Right lobe of liver (tissue), 6 donors: Measurements from ENCODE around the gene PNCK. TPM values are rescaled to one million over a fixed set of nuclear protein-coding genes. Genes with fewer than 3 reads are reported as not detected.

Experiments
- ATAC-seq, 4 donors: fragments of 200-7000 bp; cut with Tn5 transposase; one replicate each; pipeline ENCODE4 v1.9.1; 2020; ENCODE audit warnings: mild to moderate bottlenecking in 4 of 4, moderate library complexity in 4 of 4
- DNase-seq, 3 donors: peaks; one replicate each; pipeline ENCODE4 v3.0.0-alpha.2; 2020
- H3K27ac ChIP-seq, 3 donors: fragments of 200-600 bp; one replicate each; pipeline ENCODE4 v1.8.0; 2022
- H3K27me3 ChIP-seq, 2 donors: fragments of 200-600 bp; one replicate each; pipeline ENCODE4 v1.8.0; 2022
- H3K36me3 ChIP-seq, 4 donors: fragments of 200-600 bp; sonication (generic) in 1 of 4; one replicate each; pipeline versions ENCODE4 v1.5.1 to v1.8.0; 2017 to 2022; ENCODE audit warnings: control low read depth in 1 of 4
- H3K4me1 ChIP-seq, 4 donors: fragments of 200-600 bp; sonication (generic) in 1 of 4; one replicate each; pipeline versions ENCODE4 v1.5.1 to v1.8.0; 2017 to 2022; ENCODE audit warnings: control low read depth in 1 of 4
- H3K4me3 ChIP-seq, 3 donors: fragments of 200-600 bp; one replicate each; pipeline ENCODE4 v1.8.0; 2022
- H3K9me3 ChIP-seq, 4 donors: fragments of 200-600 bp; sonication (generic) in 1 of 4; one replicate each; pipeline versions ENCODE4 v1.5.1 to v1.8.0; 2017 to 2022; ENCODE audit warnings: control low read depth in 1 of 4
- POLR2A ChIP-seq: fragments of 450-650 bp; IDR thresholded peaks from one replicate; pipeline ENCODE4 v1.6.1; 2017; ENCODE audit warnings: antibody characterized with exemption, mild to moderate bottlenecking
- WGBS: methylation state at CpG from one replicate; pipeline ENCODE4 v1.1.6; 2018; ENCODE audit warnings: low coverage, low lambda C conversion rate; ENCODE audit not compliant: insufficient coverage; ENCODE audit errors: missing lambda C conversion rate; 5-methylcytosine and 5-hydroxymethylcytosine counted together
- intact Hi-C, 2 donors: fragments of 100-400 bp; cut with DNase I; formaldehyde crosslinking; loops; one replicate each; pipeline versions ENCODE4 v1.11.2 to v1.14.1; 2022
- total RNA-seq, 6 experiments: library from RNA; depleted of rRNA in 2 of 6; stranded (reverse); fragments of >200 nt in 2 of 6; fragmentation: NEBNext Ultra II Directional in 3 of 6; extraction: Animal tissue kit (Norgen Biotek cat#: 25700) in 3 of 6; gene quantifications; one replicate each; pipeline versions ENCODE4 v1.1.0 to v1.2.4, GENCODE V29; 2016 to 2023
- TF ChIP-seq, protein P1 (sequence below), 4 donors: fragments of 200-600 bp in 3 of 4; fragments of 450-650 bp in 1 of 4; IDR thresholded peaks; one replicate each; pipeline versions ENCODE4 v1.5.1 to v1.8.0; 2016 to 2022; ENCODE audit warnings: antibody characterized with exemption in 4 of 4, mild to moderate bottlenecking in 2 of 4
- donor health status: DM: no; HTN: yes; CAD: no.
- donor health status: DM: no; HTN: no; CAD: no.
- donor health status: DM: no; HTN: no; CAD: no.
- donor health status: DM: no; HTN: yes; CAD: no.
- donor health status: DM: no; HTN: yes; CAD: no.

PNCK gene
- total RNA-seq, 6 experiments from 2014 or later, result 0.86 TPM; not detected in 5

GRCh38 chrX:153647461-153648357, 25.9 kb downstream of the PNCK start:
- Histone ChIP-seq H3K27ac (no peak overlapping the region), H3K36me3 (no peaks in the 10 kb centered on the region), H3K4me1 (peaks cover 0 to 4% (median 0%) of the 10 kb centered on the region in 4 donors), H3K9me3 (no peaks in the 10 kb centered on the region), H3K4me3 (no peak overlapping the region), H3K27me3 (peaks cover 0 to 8% of the 10 kb centered on the region in 2 donors)
- WGBS, result 20% methylated on average over 3 of the region's 85 CpGs
- TF ChIP-seq, protein P1, sequence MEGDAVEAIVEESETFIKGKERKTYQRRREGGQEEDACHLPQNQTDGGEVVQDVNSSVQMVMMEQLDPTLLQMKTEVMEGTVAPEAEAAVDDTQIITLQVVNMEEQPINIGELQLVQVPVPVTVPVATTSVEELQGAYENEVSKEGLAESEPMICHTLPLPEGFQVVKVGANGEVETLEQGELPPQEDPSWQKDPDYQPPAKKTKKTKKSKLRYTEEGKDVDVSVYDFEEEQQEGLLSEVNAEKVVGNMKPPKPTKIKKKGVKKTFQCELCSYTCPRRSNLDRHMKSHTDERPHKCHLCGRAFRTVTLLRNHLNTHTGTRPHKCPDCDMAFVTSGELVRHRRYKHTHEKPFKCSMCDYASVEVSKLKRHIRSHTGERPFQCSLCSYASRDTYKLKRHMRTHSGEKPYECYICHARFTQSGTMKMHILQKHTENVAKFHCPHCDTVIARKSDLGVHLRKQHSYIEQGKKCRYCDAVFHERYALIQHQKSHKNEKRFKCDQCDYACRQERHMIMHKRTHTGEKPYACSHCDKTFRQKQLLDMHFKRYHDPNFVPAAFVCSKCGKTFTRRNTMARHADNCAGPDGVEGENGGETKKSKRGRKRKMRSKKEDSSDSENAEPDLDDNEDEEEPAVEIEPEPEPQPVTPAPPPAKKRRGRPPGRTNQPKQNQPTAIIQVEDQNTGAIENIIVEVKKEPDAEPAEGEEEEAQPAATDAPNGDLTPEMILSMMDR (IDR thresholded peaks at IDR 0.05), result no peak
- no peak for TF ChIP-seq POLR2A
- peak in 2 of 3 donors; percentile 16 to 35 for DNase-seq
- ATAC-seq, result no peak
- intact Hi-C loops, result no loop called here

- Histone ChIP-seq H3K36me3 (no peaks in the 10 kb centered on the region), H3K4me3 (no peak within 1 kb of the TSS), H3K4me1 (peaks cover 0 to 4% (median 0%) of the 10 kb centered on the region in 4 donors), H3K27ac (no peak within 1 kb of the TSS), H3K27me3 (peaks cover 0 to 8% of the 10 kb centered on the region in 2 donors), H3K9me3 (no peaks in the 10 kb centered on the region)
- DNase-seq (peak; percentile 32 to 51 (median 46)), ATAC-seq (peak; percentile 33 to 54 (median 48))
- 40% methylated on average over 2 of the region's 53 CpGs for WGBS
- intact Hi-C loops, result no loop called here
- no peak for TF ChIP-seq POLR2A
- TF ChIP-seq, protein P1 (IDR thresholded peaks at IDR 0.05), result no peak
These were observed 26.8 kb downstream of the PNCK start, which contains the start of gene DUSP9 for GRCh38 chrX:153646620-153647373. TSS of gene DUSP9 (plus strand) at chrX:153647203. CDS start at chrX:153647954, 751 bp downstream.

- no peak for TF ChIP-seq POLR2A
- TF ChIP-seq, protein P1 (IDR thresholded peaks at IDR 0.05), result no peak
- DNase-seq (peak; percentile 23 to 54 (median 36)), ATAC-seq (peak; percentile 15 to 70 (median 56))
- no peak overlapping the region for H3K27ac ChIP-seq
- no peaks in the 10 kb centered on the region for H3K9me3 ChIP-seq
- peaks cover 0 to 4% (median 0%) of the 10 kb centered on the region in 4 donors for H3K4me1 ChIP-seq
- intact Hi-C loops, result no loop called here
- H3K27me3 ChIP-seq, result peaks cover 0 to 8% of the 10 kb centered on the region in 2 donors
- 46% methylated on average over 10 of the region's 10 CpGs for WGBS
- H3K36me3 ChIP-seq, result no peaks in the 10 kb centered on the region
- H3K4me3 ChIP-seq, result no peak overlapping the region
These were observed 27.6 kb downstream of the PNCK start for GRCh38 chrX:153645921-153646488.

DNA sequence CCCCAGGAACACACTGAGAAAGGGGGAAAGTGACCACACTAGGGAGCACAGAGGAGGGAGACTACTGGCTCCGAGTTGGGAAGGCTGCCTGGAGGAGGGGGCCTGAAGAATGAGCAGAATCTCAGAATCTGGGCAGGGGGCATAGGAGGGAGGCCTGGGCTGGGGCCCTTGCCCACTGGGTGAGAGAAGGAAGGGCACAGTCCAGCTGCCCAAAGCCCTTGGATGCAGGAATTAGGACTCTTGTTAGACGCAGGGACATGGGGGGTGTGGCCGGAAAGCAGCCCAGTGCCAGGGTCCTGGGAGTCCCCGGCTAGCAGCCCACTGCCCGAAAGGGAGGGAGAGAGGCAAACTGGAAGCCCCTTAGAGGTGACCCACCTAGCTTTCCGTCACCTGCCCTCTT, 28.5 kb downstream of the PNCK start:
- intact Hi-C loops, result no loop called here
- Histone ChIP-seq H3K27ac (no peak overlapping the region), H3K36me3 (no peaks in the 10 kb centered on the region), H3K9me3 (no peaks in the 10 kb centered on the region), H3K27me3 (peaks cover 0 to 8% of the 10 kb centered on the region in 2 donors), H3K4me1 (peaks cover 0 to 4% (median 0%) of the 10 kb centered on the region in 4 donors), H3K4me3 (no peak overlapping the region)
- DNase-seq, result no peak
- no peak for TF ChIP-seq POLR2A
- TF ChIP-seq, protein P1 (IDR thresholded peaks at IDR 0.05), result no peak
- 37% methylated on average over 2 of the region's 6 CpGs for WGBS
- ATAC-seq, result no peak
